CD4-positive, alpha-beta T cell treated with Interleukin-17A for 4 hours (primary cell): ENCODE measurements around the gene UMOD.
"Not testable (repeated sequence)": the region's sequence is repeated elsewhere in the genome, so short reads cannot be mapped to it uniquely, and the experiment has no call there.

Experiments
- DNase-seq: peaks from one replicate; pipeline ENCODE4 v3.0.0-alpha.2; 2020; ENCODE audit warnings: mixed read lengths

Gene UMOD

GRCh38 chr16:20363191-20363590 lies 10.7 kb upstream of the UMOD start:
- DNase-seq, result no peak

- no peak for DNase-seq
Observed at GRCh38 chr16:20359997-20360396, 7.5 kb upstream of the UMOD start.

- no peak for DNase-seq
Observed at GRCh38 chr16:20355114-20355782, 2.7 kb upstream of the UMOD start.

GRCh38 chr16:20353379-20353778 lies 864 bp upstream of the UMOD start:
- DNase-seq, result no peak

- DNase-seq, result no peak
Observed at GRCh38 chr16:20349615-20350014, 2.9 kb downstream of the UMOD start.

GRCh38 chr16:20348365-20349185 lies 3.9 kb downstream of the UMOD start:
- DNase-seq, result no peak

- DNase-seq, result no peak
Observed at GRCh38 chr16:20347666-20348364, 4.7 kb downstream of the UMOD start.

- no peak for DNase-seq
Observed at GRCh38 chr16:20344611-20345010, 7.9 kb downstream of the UMOD start.

GRCh38 chr16:20339744-20340143 lies 12.8 kb downstream of the UMOD start:
- DNase-seq, result no peak

- DNase-seq, result no peak
Observed at GRCh38 chr16:20336955-20337354, 15.6 kb downstream of the UMOD start.

GRCh38 chr16:20334396-20334795 lies 18.1 kb downstream of the UMOD start:
- DNase-seq, result no peak

- DNase-seq, result no peak
Observed at GRCh38 chr16:20333120-20333519, 19.4 kb downstream of the UMOD start.

GRCh38 chr16:20332411-20332810 lies 20.1 kb downstream of the UMOD start:
- DNase-seq, result no peak

- DNase-seq, result no peak
Observed at GRCh38 chr16:20331635-20332034, 20.9 kb downstream of the UMOD start.

- no peak for DNase-seq
Observed at GRCh38 chr16:20329392-20330138, 22.9 kb downstream of the UMOD start.

- DNase-seq, result no peak
Observed at GRCh38 chr16:20327444-20328041, 25.0 kb downstream of the UMOD start, which contains the start of gene GP2. Gene GP2 (minus strand): TSS chr16:20327513. CDS start chr16:20326431, 1,082 bp downstream.

GRCh38 chr16:20326321-20326720 lies 26.2 kb downstream of the UMOD start:
- no peak for DNase-seq

GRCh38 chr16:20325005-20325404 lies 27.5 kb downstream of the UMOD start:
- no peak for DNase-seq

- DNase-seq, result no peak
Observed at GRCh38 chr16:20323591-20324117, 28.9 kb downstream of the UMOD start.

GRCh38 chr16:20322696-20323095 lies 29.8 kb downstream of the UMOD start:
- no peak for DNase-seq

GRCh38 chr16:20321671-20322070 lies 30.8 kb downstream of the UMOD start:
- no peak for DNase-seq

GRCh38 chr16:20321051-20321450 lies 31.5 kb downstream of the UMOD start:
- not testable (repeated sequence) for DNase-seq
